Cardiac muscle cell (in vitro differentiated cells and primary cell): ENCODE measurements around the gene GREM2. TPM values are rescaled to one million over a fixed set of nuclear protein-coding genes. Genes with fewer than 3 reads are reported as not detected.

Experiments
- DNase-seq, 2 donors: peaks; one replicate each; pipeline versions ENCODE4 v3.0.0 to v3.0.0-alpha.2; 2010 to 2017; ENCODE audit warnings: low read depth in 1 of 2, low spot score in 1 of 2
- H3K27ac ChIP-seq: fragments of 200-600 bp; sonication (generic); 2 replicates; pipeline ENCODE4 v1.5.1; 2016
- H3K27me3 ChIP-seq: fragments of 200-600 bp; sonication (generic); 2 replicates; pipeline ENCODE4 v1.6.0; 2016; ENCODE audit warnings: control low read depth
- H3K36me3 ChIP-seq: fragments of 200-600 bp; sonication (generic); 2 replicates; pipeline ENCODE4 v1.5.1; 2016; ENCODE audit warnings: control low read depth
- H3K4me1 ChIP-seq: fragments of 200-600 bp; sonication (generic); 2 replicates; pipeline ENCODE4 v1.8.1; 2017; ENCODE audit warnings: low read depth, mild to moderate bottlenecking, mixed run types
- H3K4me3 ChIP-seq: fragments of 200-600 bp; sonication (generic); 2 replicates; pipeline ENCODE4 v1.5.1; 2016; ENCODE audit warnings: mild to moderate bottlenecking
- H3K9me3 ChIP-seq: fragments of 200-600 bp; sonication (generic); 2 replicates; pipeline ENCODE4 v1.5.1; 2017; ENCODE audit warnings: low read depth, mild to moderate bottlenecking, control low read depth
- polyA plus RNA-seq: library from polyadenylated mRNA; unstranded; fragments of >200 nt; fragmentation: Nextera tagmentation; extraction: Ambion mirVana; gene quantifications from 2 replicates; pipeline ENCODE4 v1.2.1, GENCODE V29; 2016
- total RNA-seq: library from RNA; depleted of rRNA; stranded (reverse); fragments of >200 nt; gene quantifications from 2 replicates; pipeline ENCODE4 v1.2.3, GENCODE V29; 2016
- TF ChIP-seq, protein P1 (sequence below): IDR thresholded peaks from 2 replicates; pipeline ENCODE4 v1.5.1; 2012; ENCODE audit warnings: low read depth, mild to moderate bottlenecking, low read length

Gene GREM2
- total and polyA plus RNA-seq, 2 experiments from 2014 or later: 10.5 to 17.2 TPM

DNA sequence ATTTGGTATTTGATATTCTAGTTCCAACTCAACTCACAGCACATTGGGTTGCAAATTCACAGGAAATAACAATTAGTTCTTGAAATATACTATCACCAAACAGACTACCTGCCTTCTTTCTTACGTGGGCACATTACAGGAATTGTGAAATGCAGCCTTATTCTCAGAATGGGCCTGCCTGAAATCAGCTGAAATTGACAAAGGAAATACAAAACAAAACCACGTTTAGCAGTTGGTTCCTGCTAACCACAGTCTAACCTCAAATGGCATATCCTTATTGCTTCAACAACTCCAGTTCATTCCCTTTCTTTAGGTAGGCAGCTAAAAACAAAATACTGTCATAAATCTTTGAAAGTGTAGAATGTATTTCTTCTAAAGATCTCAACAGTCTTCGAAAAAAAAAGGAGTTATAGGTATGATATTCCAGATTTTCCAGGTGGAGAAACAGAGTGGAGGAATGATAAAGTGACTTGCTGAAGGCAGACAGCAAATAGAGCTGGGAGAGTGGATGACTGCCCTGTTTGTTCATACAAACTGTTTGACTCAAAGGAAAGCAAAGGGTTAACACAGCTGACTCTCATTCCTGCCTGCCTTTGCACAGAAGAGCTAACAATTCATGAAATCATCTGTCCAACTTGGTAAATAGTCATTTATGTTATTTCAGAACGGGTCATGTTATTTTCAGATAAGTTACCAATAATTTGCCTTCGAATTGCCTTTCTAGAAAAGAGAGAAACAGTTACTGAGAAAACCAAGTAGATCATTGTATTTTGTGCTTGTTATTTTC is 1.6 kb upstream of the GREM2 start:
- H3K27me3 ChIP-seq: no peaks in the 10 kb centered on the region
- H3K27ac ChIP-seq: no peak overlapping the region
- no peaks in the 10 kb centered on the region for H3K9me3 ChIP-seq
- TF ChIP-seq, protein P1, sequence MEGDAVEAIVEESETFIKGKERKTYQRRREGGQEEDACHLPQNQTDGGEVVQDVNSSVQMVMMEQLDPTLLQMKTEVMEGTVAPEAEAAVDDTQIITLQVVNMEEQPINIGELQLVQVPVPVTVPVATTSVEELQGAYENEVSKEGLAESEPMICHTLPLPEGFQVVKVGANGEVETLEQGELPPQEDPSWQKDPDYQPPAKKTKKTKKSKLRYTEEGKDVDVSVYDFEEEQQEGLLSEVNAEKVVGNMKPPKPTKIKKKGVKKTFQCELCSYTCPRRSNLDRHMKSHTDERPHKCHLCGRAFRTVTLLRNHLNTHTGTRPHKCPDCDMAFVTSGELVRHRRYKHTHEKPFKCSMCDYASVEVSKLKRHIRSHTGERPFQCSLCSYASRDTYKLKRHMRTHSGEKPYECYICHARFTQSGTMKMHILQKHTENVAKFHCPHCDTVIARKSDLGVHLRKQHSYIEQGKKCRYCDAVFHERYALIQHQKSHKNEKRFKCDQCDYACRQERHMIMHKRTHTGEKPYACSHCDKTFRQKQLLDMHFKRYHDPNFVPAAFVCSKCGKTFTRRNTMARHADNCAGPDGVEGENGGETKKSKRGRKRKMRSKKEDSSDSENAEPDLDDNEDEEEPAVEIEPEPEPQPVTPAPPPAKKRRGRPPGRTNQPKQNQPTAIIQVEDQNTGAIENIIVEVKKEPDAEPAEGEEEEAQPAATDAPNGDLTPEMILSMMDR: no peak
- H3K36me3 ChIP-seq: no peaks in the 10 kb centered on the region
- DNase-seq: no peak
- H3K4me1 ChIP-seq: peaks cover 24% of the 10 kb centered on the region
- H3K4me3 ChIP-seq: no peak overlapping the region

DNA sequence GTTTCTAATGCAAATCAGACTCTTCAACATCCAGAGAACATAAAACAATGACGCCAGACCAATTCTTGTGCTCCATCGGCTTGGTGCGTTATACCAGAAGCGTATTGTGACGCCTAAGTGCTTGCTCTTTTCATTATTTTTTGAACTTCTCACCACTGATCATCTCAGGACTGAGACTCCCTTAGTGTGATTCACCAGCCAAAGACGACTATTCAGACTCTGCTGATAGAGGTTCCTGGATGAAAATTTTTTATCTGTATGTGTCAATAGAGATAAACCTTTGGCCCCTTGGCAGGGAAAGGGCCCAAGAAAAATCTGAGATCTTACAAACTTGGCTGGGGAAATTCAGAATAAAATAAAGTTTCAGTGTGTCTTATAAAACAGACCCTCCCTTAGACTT is 856 bp upstream of the GREM2 start:
- H3K4me1 ChIP-seq: peaks cover 28% of the 10 kb centered on the region
- no peaks in the 10 kb centered on the region for H3K36me3 ChIP-seq
- no peaks in the 10 kb centered on the region for H3K9me3 ChIP-seq
- H3K27me3 ChIP-seq: no peaks in the 10 kb centered on the region
- H3K27ac ChIP-seq: no peak overlapping the region
- no peak overlapping the region for H3K4me3 ChIP-seq
- TF ChIP-seq, protein P1: no peak
- DNase-seq: no peak

DNA sequence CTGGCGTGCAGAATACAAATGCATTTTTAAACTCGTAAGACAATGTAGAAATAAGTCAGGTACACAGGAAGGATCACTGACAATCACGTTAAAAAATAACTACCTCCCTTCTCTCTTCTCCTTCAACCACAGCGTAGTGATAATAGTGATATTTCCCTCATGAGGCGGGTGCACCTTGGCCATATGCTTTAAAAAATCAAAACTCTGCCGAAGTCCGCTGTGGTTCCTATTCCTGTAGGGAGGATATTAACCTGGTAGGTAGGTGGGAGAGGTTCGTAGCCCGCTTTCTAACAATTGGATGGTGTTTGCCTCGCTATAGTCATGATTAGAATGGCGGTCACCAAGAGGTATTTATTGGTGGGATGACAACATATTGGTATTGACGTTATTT is 732 bp downstream of the GREM2 start:
- H3K9me3 ChIP-seq: no peaks in the 10 kb centered on the region
- TF ChIP-seq, protein P1: no peak
- peaks cover 28% of the 10 kb centered on the region for H3K4me1 ChIP-seq
- no peaks in the 10 kb centered on the region for H3K27me3 ChIP-seq
- H3K36me3 ChIP-seq: no peaks in the 10 kb centered on the region
- no peak overlapping the region for H3K27ac ChIP-seq
- DNase-seq: no peak
- H3K4me3 ChIP-seq: peak overlapping the region; percentile 74

DNA sequence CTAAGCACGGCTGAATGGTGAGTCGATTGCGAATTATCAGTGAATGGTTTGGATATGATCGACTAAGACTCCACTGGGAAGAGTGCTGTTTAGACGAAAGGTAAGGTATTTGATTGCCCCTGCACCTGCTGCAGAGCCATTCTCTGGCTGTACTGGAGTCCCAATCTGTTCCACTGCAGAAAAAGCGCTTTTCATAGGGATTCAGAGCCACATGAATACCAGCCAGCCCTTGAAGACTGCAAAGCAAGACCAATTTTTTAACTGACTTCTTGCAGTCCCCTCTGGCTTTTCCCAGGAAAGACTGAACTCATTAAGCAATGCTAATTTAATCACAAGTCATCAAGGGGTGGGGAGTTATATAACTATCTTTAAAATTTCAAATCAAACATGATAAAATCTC is 1.3 kb downstream of the GREM2 start:
- no peak for DNase-seq
- TF ChIP-seq, protein P1: no peak
- peaks cover 28% of the 10 kb centered on the region for H3K4me1 ChIP-seq
- no peaks in the 10 kb centered on the region for H3K9me3 ChIP-seq
- peak overlapping the region; percentile 74 for H3K4me3 ChIP-seq
- no peaks in the 10 kb centered on the region for H3K27me3 ChIP-seq
- H3K36me3 ChIP-seq: no peaks in the 10 kb centered on the region
- H3K27ac ChIP-seq: no peak overlapping the region

DNA sequence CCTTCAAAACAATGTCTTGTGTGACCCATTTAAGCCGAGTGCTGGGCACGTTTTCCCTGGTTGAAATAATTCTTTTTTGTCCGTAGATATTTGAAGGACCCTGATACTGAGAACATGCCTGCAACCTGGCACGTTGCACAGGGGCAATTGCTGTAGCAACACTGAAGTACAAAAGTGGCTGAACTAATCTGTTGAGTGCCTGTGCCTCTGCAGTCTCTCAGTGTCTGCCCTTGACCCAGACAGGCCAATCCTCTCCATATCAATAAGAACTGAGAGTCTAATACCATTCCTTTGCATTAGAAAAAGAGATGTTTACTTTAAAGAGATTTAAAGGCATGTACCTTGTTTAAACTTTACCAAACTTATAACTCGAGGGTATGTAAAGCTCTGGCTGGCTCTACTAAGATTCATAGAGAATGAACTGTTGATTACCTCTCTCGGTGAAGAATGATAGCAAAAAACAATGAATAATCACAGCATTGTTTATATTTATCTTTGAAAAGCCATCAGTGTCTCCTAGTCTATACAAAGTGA is 2.4 kb downstream of the GREM2 start:
- Histone ChIP-seq H3K9me3 (no peaks in the 10 kb centered on the region), H3K27ac (peak overlapping the region; percentile 3), H3K36me3 (no peaks in the 10 kb centered on the region), H3K27me3 (no peaks in the 10 kb centered on the region), H3K4me1 (peaks cover 28% of the 10 kb centered on the region), H3K4me3 (peak overlapping the region; percentile 74)
- peak in 1 of 2 donors; percentile 76 for DNase-seq
- TF ChIP-seq, protein P1: no peak
